Amygdala (tissue), 56 donors: ENCODE measurements around the gene RNLS.
"Not testable (repeated sequence)": the region's sequence is repeated elsewhere in the genome, so short reads cannot be mapped to it uniquely, and the experiment has no call there.

Experiments used
- DNase-seq, 56 donors: peaks; one replicate each; lab custom pipeline; 2025; lab: John Stamatoyannopoulos, UW

Gene RNLS

DNA sequence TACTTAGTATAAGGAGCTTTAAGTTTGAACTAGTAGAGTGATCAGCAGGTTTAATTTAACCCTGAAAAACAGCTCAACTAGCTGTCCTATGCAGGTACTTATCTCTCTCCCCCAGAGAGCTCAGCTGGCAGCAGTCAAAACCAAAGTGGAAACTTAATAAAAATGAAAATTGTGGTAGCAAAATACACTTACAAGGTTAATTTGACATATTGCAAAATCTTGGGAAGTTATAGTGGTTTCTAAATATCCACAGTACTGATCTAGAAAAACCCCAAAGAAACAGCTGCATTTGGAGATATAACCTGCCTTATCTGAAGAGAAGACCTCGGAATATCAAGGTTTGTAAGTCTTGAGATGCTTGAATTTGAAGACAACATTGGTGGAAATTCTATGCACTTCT is 269.2 kb downstream of the RNLS start:
- DNase-seq, result no peak

DNA sequence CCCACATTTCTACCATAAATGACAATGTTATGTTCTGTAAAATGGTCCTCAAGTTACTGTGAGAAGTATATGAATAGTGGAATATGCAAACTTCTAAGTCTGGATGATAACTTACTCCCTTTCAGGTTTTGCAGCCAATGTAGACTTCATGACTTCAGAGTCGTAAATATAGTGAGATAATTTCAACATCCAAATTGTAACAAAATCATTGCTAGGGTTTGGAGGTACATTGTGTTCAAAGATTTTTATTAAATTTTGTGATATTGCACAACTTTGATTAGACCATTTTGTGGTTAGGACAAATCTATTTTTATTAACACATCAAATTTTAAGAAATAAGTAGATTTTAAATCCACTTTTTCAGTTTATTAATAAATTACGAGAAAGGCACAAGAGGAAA is 270.3 kb downstream of the RNLS start:
- no peak for DNase-seq

DNA sequence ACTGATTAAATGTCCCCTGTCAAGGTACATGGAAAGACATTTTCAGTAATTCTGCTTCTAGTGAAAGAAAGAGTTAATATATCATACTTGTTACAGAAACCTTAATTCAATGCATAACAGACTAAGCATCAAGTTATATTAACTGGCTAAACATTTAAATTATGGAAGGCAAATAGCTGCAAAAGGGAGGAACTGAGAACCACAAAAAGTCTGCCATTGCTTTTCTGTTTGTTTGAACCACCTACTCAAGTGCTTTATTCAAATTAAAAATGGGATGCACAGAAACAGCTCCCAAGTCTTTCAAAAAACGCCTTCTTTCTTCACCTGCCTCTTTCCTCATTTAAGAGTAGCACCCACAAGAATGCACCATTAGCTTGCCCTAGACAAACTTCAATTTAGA is 271.9 kb downstream of the RNLS start:
- DNase-seq, result no peak

DNA sequence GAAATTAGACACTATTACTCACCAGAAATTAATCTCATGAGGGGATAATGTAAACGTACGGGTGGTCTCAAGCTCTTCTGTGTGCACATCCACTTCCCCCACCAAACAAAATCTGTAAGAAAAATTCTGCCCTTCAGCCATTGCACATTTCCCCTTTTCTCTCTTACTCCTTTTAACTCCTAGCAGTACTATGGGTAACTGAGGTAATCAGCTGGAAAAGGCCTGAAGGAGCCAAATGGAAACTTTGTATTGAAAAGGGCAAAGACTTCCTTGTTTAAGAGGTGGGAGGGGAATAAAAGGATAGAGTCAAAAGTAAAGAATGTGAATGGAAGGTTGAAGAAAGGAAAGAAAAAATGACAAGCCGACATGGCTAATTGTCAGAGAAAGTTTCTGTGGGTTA is 273.8 kb downstream of the RNLS start:
- DNase-seq, result no peak

DNA sequence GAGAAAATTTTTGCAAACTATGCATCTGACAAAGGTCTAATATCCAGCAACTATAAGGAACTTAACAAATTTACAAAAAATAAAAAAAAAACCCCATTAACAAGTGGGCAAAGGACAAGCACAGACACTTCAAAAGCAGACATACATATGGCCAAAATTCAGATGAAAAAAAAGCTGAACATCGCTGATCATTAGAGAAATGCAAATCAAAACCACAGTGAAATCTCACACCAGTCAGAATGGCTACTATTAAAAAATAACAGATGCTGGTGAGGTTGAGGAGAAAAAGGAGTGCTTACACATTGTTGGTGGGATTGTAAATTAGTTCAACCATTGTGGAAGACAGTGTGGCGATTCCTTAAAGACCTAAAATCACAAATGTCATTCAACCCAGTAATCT is 274.8 kb downstream of the RNLS start:
- not testable (repeated sequence) for DNase-seq

DNA sequence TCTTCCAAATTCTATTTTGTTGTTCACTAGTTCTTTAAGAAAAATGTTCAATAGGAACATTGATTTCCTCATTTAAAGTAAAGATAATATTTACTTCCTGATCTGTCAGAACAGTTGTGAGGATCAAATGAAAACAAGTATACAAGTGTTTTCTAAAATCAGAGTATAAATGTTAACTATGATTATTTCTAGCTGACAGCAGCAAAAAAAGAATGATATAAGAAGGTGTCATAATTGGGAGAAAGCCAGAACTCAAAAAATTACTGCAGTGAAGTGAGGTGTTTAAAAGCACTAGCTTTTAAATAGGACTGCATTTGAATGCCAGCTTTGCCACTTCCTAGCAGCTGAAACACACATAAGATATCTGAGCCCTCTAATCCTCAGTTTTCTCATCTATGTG is 283.3 kb downstream of the RNLS start:
- DNase-seq, result no peak

DNA sequence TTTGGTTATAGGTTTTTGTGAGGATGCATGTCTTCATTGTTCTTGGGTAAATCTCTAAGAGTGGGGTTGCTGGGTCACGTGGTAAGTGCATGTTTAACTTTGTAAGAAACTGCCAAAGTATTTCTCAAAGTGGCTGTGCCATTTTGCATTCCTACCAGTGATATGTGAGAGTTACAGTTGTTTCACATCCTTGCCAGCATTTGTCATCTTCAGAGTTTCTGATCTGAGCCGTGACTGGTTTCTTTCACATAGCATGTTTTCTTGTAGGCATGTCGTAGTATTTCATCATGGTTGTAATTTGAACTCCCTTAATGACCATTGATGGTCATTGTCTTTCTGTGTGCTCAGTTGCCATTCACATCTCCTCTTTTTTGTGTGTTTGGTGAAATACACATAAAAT is 286.0 kb downstream of the RNLS start:
- DNase-seq, result no peak

DNA sequence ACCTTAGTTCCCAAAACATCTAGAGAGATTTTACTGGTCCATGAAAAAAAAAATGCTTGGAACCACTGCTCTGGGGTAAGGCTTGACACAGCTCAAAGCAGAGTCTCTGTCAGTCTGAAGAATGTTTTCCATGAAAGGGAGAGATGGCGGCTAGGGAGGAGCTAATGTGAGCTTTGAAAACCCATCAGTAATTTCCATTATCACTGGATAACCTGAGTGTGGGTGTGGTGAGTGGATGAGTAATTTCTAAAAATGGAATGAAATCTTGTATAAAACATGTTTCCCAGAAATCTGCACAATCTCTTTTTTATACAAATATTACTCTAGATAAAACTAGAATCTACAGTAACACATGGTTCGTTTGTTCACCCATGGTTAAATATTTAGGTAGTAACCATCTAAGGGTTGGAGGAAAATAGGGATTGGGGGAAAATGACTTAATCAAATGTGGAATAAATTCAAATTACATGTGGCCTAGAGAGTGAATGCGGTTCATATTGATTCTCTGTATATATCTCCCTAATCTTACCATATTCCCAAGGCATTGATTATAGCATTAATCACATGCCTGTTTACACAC is 289.4 kb downstream of the RNLS start:
- DNase-seq, result no peak

DNA sequence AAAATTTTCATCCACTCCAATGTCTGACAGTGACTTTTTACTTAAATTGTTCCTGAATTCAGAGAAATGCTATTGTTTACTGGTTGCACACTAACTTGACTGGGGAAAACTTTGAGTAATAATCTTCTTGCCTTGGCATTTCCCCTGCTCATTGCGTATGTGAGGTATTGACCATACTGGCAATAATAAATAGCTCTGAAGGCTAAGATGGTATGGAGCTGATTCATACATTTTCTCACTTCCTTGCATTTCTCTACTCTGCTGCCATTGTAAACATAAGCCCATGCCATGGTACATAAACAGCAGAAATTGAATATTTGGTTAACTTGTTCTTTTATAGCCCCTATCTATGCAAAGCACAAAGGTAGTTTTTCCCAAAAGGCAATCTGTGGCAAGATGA is 290.0 kb downstream of the RNLS start:
- no peak for DNase-seq

DNA sequence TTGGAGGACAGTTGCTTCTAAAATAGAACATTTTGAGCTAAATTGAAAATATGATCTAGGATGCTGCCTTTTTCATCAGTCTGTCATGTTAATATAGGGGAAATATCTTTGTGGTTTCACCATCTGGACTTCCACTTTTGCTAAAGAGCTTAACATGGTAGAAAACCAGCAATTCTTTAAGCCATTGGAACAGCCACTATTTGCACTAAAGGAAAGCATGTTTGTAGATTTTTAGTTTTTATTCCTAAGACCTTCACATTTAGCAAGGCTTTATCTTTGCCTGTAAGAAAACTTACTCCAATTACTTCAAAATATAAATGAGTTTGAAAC is 291.0 kb downstream of the RNLS start:
- DNase-seq, result no peak

DNA sequence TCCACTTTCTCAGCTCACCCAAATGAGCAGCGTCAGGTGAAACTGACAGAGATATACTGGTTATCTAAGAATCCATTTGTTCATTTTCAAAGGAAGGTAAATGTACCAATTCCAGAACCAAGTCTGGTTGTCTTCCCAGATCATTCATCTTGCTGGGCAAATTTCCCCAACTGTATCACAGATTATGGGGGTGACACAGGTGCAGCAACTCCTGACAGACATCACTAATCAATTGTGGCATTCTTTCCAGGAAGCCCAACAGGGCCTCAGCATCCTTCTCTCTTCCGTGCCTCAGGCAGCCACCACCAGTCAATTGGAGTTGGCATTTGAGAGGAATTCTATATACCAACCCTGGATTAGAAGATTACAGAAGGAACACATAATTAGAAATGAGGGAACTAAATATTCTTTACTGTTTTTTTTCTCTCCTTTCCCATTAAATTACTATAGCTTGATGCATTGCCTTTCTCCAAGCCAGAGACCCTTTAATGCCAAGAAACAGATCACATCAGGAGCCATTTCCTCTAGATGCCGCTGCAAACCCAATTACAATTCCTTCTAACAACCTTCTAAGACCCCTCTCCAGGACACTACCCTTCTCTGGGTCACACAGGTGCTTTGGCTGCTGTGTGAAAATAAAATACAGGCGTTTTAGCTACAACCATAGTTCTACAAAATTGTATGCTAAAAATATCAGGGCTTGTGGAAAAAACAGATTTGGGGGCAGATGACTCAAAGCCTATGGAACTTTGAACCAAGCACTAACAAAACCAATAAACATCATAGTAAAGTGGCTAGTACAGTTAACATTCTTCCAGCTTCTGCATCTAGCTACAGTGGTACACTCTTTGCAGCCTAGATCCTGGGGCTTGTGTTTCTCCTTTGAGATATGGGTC is 291.6 kb downstream of the RNLS start:
- no peak for DNase-seq

DNA sequence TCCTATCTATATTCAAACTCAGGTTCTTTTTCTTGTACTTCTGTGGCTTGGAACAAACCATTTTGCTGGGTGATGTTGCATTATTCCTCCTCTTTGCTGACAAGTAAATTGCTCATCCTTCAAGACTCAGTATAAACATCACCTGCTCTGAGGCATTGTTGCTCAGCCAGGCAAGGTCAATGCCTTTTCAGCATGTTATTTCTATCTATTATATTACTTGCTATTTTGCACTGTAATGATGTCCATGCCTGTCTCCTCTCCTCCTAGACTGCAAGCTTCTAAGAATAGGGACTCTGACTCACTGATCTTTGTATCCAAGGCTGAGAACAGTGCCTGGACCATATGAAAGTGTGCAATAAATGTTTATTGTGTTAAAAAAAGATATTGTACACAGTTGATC is 293.8 kb downstream of the RNLS start:
- DNase-seq, result no peak

DNA sequence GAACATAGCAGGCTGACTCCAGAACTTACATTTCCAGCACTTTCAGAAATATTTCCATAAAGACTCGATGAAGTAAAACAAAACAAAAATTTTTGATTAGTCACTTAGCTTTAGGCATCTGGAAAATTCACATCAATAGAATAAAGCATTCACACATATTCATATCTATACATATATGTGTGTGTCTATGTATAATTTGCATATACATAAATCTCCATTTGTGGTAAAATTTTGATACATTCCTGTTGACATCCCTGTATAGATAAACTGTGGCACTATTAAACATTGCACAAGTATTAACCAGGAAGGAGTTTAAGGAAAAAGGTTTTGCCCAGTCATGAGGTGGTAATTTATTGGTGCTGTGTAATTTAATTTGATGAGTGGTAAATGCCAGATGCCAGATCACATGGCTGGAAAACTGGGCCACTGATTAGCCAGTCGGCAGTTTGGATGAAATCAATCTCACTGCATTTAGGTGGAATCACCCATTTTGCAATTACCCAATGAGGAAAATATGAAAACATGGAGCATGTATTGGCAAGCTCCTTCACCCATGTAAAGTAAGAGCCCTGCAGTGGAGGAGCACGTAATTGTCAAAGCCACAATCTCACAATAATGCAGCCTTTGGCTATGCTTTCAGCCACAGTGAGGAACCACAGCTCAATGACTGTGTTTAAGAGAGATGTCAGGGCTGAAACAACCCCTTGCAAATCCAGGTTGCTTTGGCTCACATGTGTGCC is 294.6 kb downstream of the RNLS start:
- DNase-seq, result no peak

DNA sequence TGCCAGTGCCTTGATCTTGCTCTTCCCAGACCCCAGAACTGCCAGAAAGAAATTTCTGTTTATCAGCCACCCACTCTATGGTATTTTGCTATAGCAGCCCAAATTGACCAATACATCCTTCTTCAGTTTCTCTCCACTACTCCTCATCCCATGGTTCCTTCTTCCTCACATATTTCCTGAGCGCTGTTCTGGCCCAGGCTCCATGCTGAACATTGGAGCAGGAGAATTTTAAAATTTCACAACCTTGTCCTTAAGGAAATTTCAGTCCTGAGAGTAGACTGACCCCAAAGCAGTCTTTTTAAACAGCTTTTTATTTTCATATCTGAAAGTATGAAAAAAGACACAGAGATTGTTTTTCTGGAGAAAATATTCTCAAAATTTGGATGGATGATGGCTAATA is 297.1 kb downstream of the RNLS start:
- DNase-seq, result no peak

DNA sequence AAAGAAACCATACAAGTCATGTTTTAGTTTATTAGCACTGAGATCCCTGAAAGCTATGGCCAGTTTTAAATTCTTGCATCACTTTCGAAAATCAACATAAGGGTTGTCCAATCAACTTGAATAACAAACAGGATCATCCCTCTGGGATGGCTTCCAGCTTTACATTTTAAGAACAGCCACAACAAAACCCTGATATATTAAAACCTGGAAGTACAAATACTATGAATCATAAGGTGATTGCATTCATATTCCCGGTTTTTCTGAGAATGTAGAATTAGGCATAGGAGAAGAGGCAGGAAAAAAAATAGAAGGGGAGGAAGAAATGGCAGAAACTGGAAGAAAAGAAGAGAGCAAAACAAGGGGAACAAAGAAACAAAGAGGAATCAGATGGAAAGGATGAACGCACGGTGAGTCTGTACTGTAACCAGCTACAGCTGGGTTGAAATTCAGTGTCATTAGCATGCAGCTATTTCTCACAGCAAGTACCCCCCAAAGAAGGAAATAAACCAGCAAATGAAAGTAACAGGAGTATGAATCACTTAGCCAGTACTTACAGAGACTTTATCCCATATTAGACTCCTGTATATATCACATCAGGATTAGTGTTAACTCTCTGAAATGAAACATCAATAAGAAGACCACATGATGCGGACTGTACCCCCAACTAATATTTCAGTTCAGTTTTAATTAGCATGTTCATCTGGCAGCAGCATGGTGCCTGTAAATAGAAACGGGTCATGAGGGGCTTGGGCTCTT is 301.3 kb downstream of the RNLS start:
- DNase-seq, result no peak

DNA sequence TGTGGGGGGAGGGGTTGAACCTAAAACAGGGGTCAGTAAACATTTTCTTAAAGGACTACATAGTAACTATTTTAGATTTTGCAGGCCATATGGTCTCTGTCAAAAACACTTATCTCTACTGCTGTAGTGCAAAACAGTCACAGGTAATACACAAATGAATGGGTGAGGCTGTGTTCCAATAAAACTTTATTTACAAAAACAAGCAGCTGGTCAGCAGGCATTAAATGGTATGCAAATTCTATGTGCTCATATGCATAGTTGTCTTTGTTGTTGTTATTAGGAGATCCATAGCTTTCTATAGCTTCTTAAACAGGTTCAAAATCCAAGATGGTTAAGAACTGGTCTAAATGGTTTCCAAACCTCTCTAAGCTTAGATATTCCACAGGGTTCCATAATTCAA is 302.6 kb downstream of the RNLS start:
- no peak for DNase-seq

DNA sequence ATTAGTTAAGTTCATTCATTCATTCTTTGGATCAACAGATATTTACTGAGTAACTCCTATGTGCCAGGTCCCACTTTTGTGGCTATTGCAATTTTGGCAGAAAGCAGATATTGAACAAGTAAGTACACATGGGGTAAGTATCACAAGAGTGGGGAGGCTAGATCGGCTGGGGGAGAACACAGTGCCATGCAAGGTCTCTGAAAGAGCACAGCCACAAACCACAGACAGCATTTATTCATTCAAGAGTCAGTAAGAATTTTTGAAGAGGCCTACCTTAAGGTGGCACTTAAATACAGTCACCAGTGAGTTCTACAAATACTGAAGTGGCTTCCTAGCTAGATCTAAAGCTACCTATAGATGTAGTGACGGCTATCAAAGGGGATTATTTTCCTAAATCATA is 304.2 kb downstream of the RNLS start:
- DNase-seq, result no peak

DNA sequence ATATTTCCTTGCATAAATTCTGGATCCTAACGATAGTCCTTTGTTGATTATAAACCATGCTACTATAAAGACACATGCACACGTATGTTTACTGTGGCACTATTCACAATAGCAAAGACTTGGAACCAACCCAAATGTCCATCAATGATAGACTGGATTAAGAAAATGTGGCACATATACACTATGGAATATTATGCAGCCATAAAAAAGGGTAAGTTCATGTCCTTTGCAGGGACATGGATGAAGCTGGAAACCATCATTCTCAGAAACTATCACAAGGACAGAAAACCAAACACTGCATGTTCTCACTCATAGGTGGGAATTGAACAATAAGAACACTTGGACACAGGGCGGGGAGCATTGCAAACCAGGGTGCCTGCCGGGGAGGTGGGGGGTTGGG is 306.2 kb downstream of the RNLS start:
- DNase-seq, result not testable (repeated sequence)

DNA sequence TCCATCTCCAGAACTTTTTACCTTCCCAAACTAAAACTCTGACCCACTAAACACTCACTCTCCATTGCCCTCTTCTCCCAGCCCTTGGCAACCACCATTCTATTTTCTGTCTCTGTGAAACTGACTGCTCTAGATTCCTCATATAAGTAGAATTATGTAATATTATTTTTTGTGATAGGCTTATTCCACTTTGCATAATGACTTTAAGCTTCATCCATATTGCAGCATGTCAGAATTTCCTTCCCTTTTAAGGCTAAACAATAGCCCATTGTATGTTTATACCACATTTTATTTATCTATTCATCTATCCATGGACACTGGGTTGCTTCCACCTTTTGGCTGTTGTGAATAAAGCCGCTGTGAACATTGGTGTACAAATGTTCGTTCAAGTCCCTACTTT is 308.8 kb downstream of the RNLS start:
- DNase-seq, result no peak

DNA sequence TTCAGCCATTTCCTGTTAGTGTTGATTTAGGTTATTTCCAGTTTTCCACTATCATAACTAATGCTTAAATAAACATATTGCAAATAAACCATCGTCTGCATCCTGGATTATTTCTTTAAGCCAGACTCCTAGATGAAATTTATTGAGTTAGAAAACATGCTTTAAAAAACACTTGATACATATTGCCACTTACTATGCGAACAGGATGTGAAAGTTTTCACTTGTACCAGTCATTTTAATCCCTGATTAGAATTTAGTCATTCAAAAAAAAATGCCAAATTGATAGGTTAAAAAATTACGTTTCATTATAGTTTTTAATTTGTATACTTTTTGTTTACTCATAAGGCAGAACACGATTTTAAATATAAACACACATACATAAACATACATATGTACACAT is 309.6 kb downstream of the RNLS start:
- DNase-seq, result no peak
